MCF 10A (cell line): Measurements from ENCODE around the gene CTR9. TPM values are rescaled to one million over a fixed set of nuclear protein-coding genes. Genes with fewer than 3 reads are reported as not detected.

Source experiments
- BruUV-seq: library from RNA; stranded (reverse); fragments of 400-500 nt; replicated peaks from 2 replicates; lab custom pipeline; 2021; lab: Mats Ljungman, UMichigan
- CTCF ChIA-PET: fragments of 300-600 bp; sonication (Branson Sonifier 250); formaldehyde crosslinking; extraction: SDS; loops from one replicate; lab custom pipeline; 2021; ENCODE audit warnings: antibody characterized with exemption, inconsistent platforms; lab: Yijun Ruan, JAX
- POLR2A ChIA-PET: fragments of 300-600, 350-650 bp; sonication (Branson Sonifier 250); formaldehyde crosslinking; extraction: SDS; loops from one replicate; lab custom pipeline; 2020; ENCODE audit warnings: antibody characterized with exemption, inconsistent platforms; lab: Yijun Ruan, JAX
- DNase-seq: peaks from one replicate; pipeline ENCODE4 v3.0.0-alpha.2; 2018; ENCODE audit not compliant: unreplicated experiment
- H3K27ac Mint-ChIP-seq: one replicate; pipeline ENCODE4 v1.8.0; 2022; ENCODE audit warnings: mild to moderate bottlenecking, low read depth, mixed read lengths; ENCODE audit not compliant: unreplicated experiment
- H3K27me3 Mint-ChIP-seq: one replicate; pipeline ENCODE4 v1.8.0; 2022; ENCODE audit warnings: mixed read lengths; ENCODE audit not compliant: insufficient read depth, unreplicated experiment
- H3K36me3 Mint-ChIP-seq: one replicate; pipeline ENCODE4 v1.8.0; 2022; ENCODE audit warnings: mild to moderate bottlenecking, moderate library complexity, mixed read lengths; ENCODE audit not compliant: insufficient read depth, unreplicated experiment
- H3K4me1 Mint-ChIP-seq: one replicate; pipeline ENCODE4 v1.8.0; 2022; ENCODE audit warnings: mixed read lengths; ENCODE audit not compliant: insufficient read depth, unreplicated experiment
- H3K4me3 Mint-ChIP-seq: one replicate; pipeline ENCODE4 v1.8.0; 2022; ENCODE audit warnings: mild to moderate bottlenecking, moderate library complexity, mixed read lengths; ENCODE audit not compliant: unreplicated experiment
- H3K9me3 Mint-ChIP-seq: one replicate; pipeline ENCODE4 v1.8.0; 2022; ENCODE audit warnings: mixed read lengths; ENCODE audit not compliant: unreplicated experiment
- intact Hi-C: fragments of 100-400 bp; cut with micrococcal nuclease; formaldehyde crosslinking; loops from 2 replicates; pipeline ENCODE4 v1.14.1; 2022
- total RNA-seq: library from RNA; stranded (reverse); gene quantifications from 2 replicates; pipeline ENCODE4 v1.2.3, GENCODE V29; 2022
- TF ChIP-seq, protein P1 (sequence below): fragments of 200-600 bp; IDR thresholded peaks from one replicate; pipeline ENCODE4 v1.8.0; 2022; ENCODE audit warnings: antibody characterized with exemption, mild to moderate bottlenecking; ENCODE audit not compliant: unreplicated experiment

The CTR9 gene
- total RNA-seq, 1 experiment from 2014 or later = 28.8 TPM

GRCh38 chr11:10784232-10785145 is 33.4 kb downstream of the CTR9 start:
- no peak for DNase-seq
- Mint-ChIP-seq H3K27ac (no peak overlapping the region), H3K4me1 (no peaks in the 10 kb centered on the region), H3K36me3 (peaks cover 4% of the 10 kb centered on the region), H3K27me3 (no peaks in the 10 kb centered on the region), H3K9me3 (no peaks in the 10 kb centered on the region), H3K4me3 (no peak overlapping the region)
- intact Hi-C loops = no loop called here
- BruUV-seq = no TSS peak
- POLR2A ChIA-PET = interaction anchor here (0.6 to 1.0 kb wide), 4 partner anchors 19 to 1095 kb away, joined by 3 to 5 read pairs (median 3); partner anchors contain the start of gene EIF4G2
- CTCF ChIA-PET = interaction anchor here (1.0 to 1.9 kb wide), 3 partner anchors 9 to 236 kb away, joined by 3 to 12 read pairs (median 8); no protein-coding TSS in a partner anchor
- TF ChIP-seq, protein P1, sequence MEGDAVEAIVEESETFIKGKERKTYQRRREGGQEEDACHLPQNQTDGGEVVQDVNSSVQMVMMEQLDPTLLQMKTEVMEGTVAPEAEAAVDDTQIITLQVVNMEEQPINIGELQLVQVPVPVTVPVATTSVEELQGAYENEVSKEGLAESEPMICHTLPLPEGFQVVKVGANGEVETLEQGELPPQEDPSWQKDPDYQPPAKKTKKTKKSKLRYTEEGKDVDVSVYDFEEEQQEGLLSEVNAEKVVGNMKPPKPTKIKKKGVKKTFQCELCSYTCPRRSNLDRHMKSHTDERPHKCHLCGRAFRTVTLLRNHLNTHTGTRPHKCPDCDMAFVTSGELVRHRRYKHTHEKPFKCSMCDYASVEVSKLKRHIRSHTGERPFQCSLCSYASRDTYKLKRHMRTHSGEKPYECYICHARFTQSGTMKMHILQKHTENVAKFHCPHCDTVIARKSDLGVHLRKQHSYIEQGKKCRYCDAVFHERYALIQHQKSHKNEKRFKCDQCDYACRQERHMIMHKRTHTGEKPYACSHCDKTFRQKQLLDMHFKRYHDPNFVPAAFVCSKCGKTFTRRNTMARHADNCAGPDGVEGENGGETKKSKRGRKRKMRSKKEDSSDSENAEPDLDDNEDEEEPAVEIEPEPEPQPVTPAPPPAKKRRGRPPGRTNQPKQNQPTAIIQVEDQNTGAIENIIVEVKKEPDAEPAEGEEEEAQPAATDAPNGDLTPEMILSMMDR = no peak

- Mint-ChIP-seq H3K9me3 (no peaks in the 10 kb centered on the region), H3K4me3 (no peak overlapping the region), H3K27ac (no peak overlapping the region), H3K27me3 (no peaks in the 10 kb centered on the region), H3K36me3 (peaks cover 4% of the 10 kb centered on the region), H3K4me1 (no peaks in the 10 kb centered on the region)
- DNase-seq = no peak
- no TSS peak for BruUV-seq
- POLR2A ChIA-PET = interaction anchor here (1.0 kb wide), 1 partner anchor 18 kb away, joined by 3 read pairs; no protein-coding TSS in a partner anchor
- CTCF ChIA-PET = interaction anchor here (1.0 to 1.9 kb wide), 2 partner anchors 8 to 236 kb away, joined by 3 to 12 read pairs; no protein-coding TSS in a partner anchor
- intact Hi-C loops = no loop called here
- TF ChIP-seq, protein P1 = no peak
These were observed 34.1 kb downstream of the CTR9 start for GRCh38 chr11:10785146-10785474.

DNA sequence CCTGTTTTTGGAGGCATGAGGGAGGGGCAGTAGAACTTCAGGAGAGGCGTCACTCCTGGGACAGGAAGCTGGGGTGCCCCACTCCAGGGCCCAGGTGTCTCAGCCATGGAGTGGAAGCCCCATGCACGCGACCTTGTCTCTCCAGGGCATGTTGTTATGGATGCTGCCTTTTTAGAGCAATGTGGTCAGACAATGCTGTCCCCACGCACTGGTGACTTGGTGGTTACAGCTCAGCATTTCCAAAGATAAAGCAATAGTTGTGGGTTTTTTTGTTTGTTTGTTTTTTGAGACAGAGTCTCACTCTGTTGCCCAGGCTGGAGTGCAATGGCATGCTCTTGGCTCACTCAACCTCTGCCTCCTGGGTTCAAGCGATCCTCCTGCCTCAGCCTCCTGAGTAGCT is 35.4 kb downstream of the CTR9 start:
- H3K27me3 Mint-ChIP-seq = no peaks in the 10 kb centered on the region
- CTCF ChIA-PET = no interaction called here
- POLR2A ChIA-PET = no interaction called here
- H3K27ac Mint-ChIP-seq = no peak overlapping the region
- no peaks in the 10 kb centered on the region for H3K9me3 Mint-ChIP-seq
- no peaks in the 10 kb centered on the region for H3K36me3 Mint-ChIP-seq
- no peak for DNase-seq
- no peaks in the 10 kb centered on the region for H3K4me1 Mint-ChIP-seq
- TF ChIP-seq, protein P1 = no peak
- BruUV-seq = no TSS peak
- H3K4me3 Mint-ChIP-seq = no peak overlapping the region
- intact Hi-C loops = no loop called here
